NB4 (cell line): ENCODE measurements around the gene IKZF3.

ENCODE experiments used
- CTCF ChIP-seq: IDR thresholded peaks from one replicate; pipeline ENCODE4 v1.5.1; 2012; ENCODE audit warnings: low read depth, low read length
- POLR2A ChIP-seq: IDR thresholded peaks from 2 replicates; pipeline ENCODE4 v1.6.1; 2011; ENCODE audit warnings: mild to moderate bottlenecking; ENCODE audit not compliant: insufficient read length; ENCODE audit errors: extremely low read depth

DNA sequence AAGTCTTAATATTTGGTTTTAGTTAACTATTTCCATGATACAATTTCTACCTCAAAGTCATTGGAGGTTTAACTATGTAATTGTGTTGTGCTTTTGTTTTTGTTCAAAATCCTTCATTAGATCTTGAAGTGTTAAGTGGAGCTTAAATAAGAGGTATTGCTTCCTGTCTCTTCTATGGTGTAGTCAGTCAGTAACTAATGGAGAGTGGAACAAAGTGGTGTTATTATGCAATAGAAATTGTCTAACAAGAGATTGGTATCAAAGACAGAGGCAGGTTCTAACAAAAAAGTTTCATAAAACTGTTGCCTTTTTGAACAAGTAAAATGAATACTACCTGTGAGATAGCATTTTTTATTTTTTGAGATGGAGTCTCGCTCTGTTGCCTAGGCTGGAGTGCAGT lies 81.1 kb downstream of the IKZF3 start:
- no peak for TF ChIP-seq POLR2A
- no peak for TF ChIP-seq CTCF
